ENCODE measurements around the gene CHSY1. TPM values are rescaled to one million over a fixed set of nuclear protein-coding genes. Genes with fewer than 3 reads are reported as not detected.
A peak's percentile ranks its signal among the peaks of the same experiment; 100 is the strongest.

CHSY1 gene
- total RNA-seq, 6 experiments from 2014 or later, result 29.2 to 44.2 (median 40.0) TPM

GRCh38 chr15:101183226-101183930 is 68.5 kb downstream of the CHSY1 start:
- Mint-ChIP-seq H3K9me3 (no peaks in the 10 kb centered on the region), H3K27me3 (ENCODE audit: insufficient read depth) (no peaks in the 10 kb centered on the region), H3K36me3 (ENCODE audit: low read depth) (peaks cover 34% of the 10 kb centered on the region), H3K27ac (peak overlapping the region; percentile 46), H3K4me1 (ENCODE audit: low read depth) (peaks cover 81% of the 10 kb centered on the region), H3K4me3 (no peak overlapping the region)
- DNase-seq, result no peak
- no peak for TF ChIP-seq CTCF (IDR thresholded peaks at IDR 0.05)

GRCh38 chr15:101182215-101182614 is 69.6 kb downstream of the CHSY1 start:
- H3K27ac Mint-ChIP-seq, result peak overlapping the region; percentile 46
- no peak overlapping the region for H3K4me3 Mint-ChIP-seq
- H3K27me3 Mint-ChIP-seq (ENCODE audit: insufficient read depth), result no peaks in the 10 kb centered on the region
- H3K4me1 Mint-ChIP-seq (ENCODE audit: low read depth), result peaks cover 79% of the 10 kb centered on the region
- H3K9me3 Mint-ChIP-seq, result no peaks in the 10 kb centered on the region
- no peak for TF ChIP-seq CTCF (IDR thresholded peaks at IDR 0.05)
- DNase-seq, result no peak
- peaks cover 45% of the 10 kb centered on the region for H3K36me3 Mint-ChIP-seq (ENCODE audit: low read depth)

- H3K36me3 Mint-ChIP-seq (ENCODE audit: low read depth), result peaks cover 51% of the 10 kb centered on the region
- H3K27ac Mint-ChIP-seq, result peak overlapping the region; percentile 90
- TF ChIP-seq CTCF (IDR thresholded peaks at IDR 0.05), result no peak
- H3K27me3 Mint-ChIP-seq (ENCODE audit: insufficient read depth), result no peaks in the 10 kb centered on the region
- H3K4me3 Mint-ChIP-seq, result no peak overlapping the region
- no peak for DNase-seq
- H3K9me3 Mint-ChIP-seq, result no peaks in the 10 kb centered on the region
- peaks cover 79% of the 10 kb centered on the region for H3K4me1 Mint-ChIP-seq (ENCODE audit: low read depth)
These were observed 70.5 kb downstream of the CHSY1 start for GRCh38 chr15:101181349-101181748.

GRCh38 chr15:101180620-101181307 is 71.1 kb downstream of the CHSY1 start:
- Mint-ChIP-seq H3K27ac (peak overlapping the region; percentile 90), H3K27me3 (ENCODE audit: insufficient read depth) (no peaks in the 10 kb centered on the region; the same call in 1 of the 2 replicates)

More at GRCh38 chr15:101180620-101181307, 71.1 kb downstream of the CHSY1 start:
- Mint-ChIP-seq H3K36me3 (ENCODE audit: low read depth) (peaks cover 56% of the 10 kb centered on the region), H3K4me3 (peak overlapping the region; percentile 60; the same call in 1 of the 2 replicates), H3K9me3 (no peaks in the 10 kb centered on the region), H3K4me1 (ENCODE audit: low read depth) (peaks cover 83% of the 10 kb centered on the region)
- DNase-seq, result no peak
- TF ChIP-seq CTCF (IDR thresholded peaks at IDR 0.05), result no peak

Data from HFFc6 (cell line).